K562 (cell line): ENCODE measurements around the gene TEX14. TPM values are rescaled to one million over a fixed set of nuclear protein-coding genes. Genes with fewer than 3 reads are reported as not detected.

Experiments
- ARID1B ChIP-seq: fragments of 450-650 bp; IDR thresholded peaks from 2 replicates; pipeline ENCODE4 v1.6.1; 2016; ENCODE audit warnings: antibody characterized with exemption, mild to moderate bottlenecking, inconsistent platforms
- ARID2 ChIP-seq: fragments of 450-650 bp; IDR thresholded peaks from 2 replicates; pipeline ENCODE4 v1.6.1; 2017; ENCODE audit warnings: antibody characterized with exemption, mild to moderate bottlenecking
- BCLAF1 ChIP-seq, 2 experiments: fragments of 450-650 bp in 1 of 2; IDR thresholded peaks; 2 replicates each; pipeline ENCODE4 v1.6.1; 2011 to 2017; ENCODE audit warnings: low read depth in 2 of 2, antibody characterized with exemption in 1 of 2, borderline replicate concordance in 1 of 2, low read length in 1 of 2, mild to moderate bottlenecking in 1 of 2, mixed read lengths in 1 of 2; ENCODE audit not compliant: control insufficient read depth in 1 of 2
- CBX3 ChIP-seq, 2 experiments: IDR thresholded peaks; 1 replicate in 1 of 2; 2 replicates in 1 of 2; pipeline ENCODE4 v1.6.1; 2012; ENCODE audit warnings: inconsistent platforms in 2 of 2, low read length in 2 of 2, borderline replicate concordance in 1 of 2, control low read depth in 1 of 2
- CEBPG ChIP-seq, 3 experiments: fragments of 200-800 bp in 1 of 3; sonication (Bioruptor generic) in 1 of 3; sonication (generic) in 1 of 3; formaldehyde crosslinking in 1 of 3; IDR thresholded peaks in 2 of 3; conservative IDR thresholded peaks in 1 of 3; 2 replicates each; pipeline versions ENCODE4 v1.6.1 to v1.8.0; 2016 to 2022; ENCODE audit warnings: missing compliant biosample characterization in 2 of 3, missing genetic modification characterization in 2 of 3, mild to moderate bottlenecking in 1 of 3, missing genetic modification reagents in 1 of 3
- CTBP1 ChIP-seq: fragments of 450-650 bp; IDR thresholded peaks from 2 replicates; pipeline ENCODE4 v1.6.1; 2016; ENCODE audit warnings: borderline replicate concordance
- FOXO4 ChIP-seq: fragments of 450-650 bp; formaldehyde crosslinking; IDR thresholded peaks from 2 replicates; pipeline ENCODE4 v1.4.0; 2020; ENCODE audit warnings: mild to moderate bottlenecking, moderate library complexity
- IRF2 ChIP-seq: sonication (generic); formaldehyde crosslinking; IDR thresholded peaks from 2 replicates; pipeline ENCODE4 v1.8.1; 2022; ENCODE audit warnings: mild to moderate bottlenecking, missing genetic modification reagents
- KAT8 ChIP-seq: fragments of 450-650 bp; IDR thresholded peaks from 2 replicates; pipeline ENCODE4 v1.6.1; 2016; ENCODE audit warnings: low read depth, mild to moderate bottlenecking
- MEIS2 ChIP-seq: fragments of 450-650 bp; IDR thresholded peaks from 2 replicates; pipeline ENCODE4 v1.6.1; 2014; ENCODE audit warnings: mild to moderate bottlenecking; ENCODE audit not compliant: partially characterized antibody
- NR0B1 ChIP-seq: fragments of 450-650 bp; IDR thresholded peaks from one replicate; pipeline ENCODE4 v1.6.1; 2018; ENCODE audit warnings: mild to moderate bottlenecking, moderate library complexity; ENCODE audit not compliant: partially characterized antibody
- SFPQ ChIP-seq: fragments of 200-400 bp; formaldehyde crosslinking; IDR thresholded peaks from 2 replicates; pipeline ENCODE4 v1.6.1; 2017; ENCODE audit warnings: mild to moderate bottlenecking, low read depth, low read length, moderate library complexity
- THAP12 ChIP-seq: fragments of 250-450 bp; sonication (Bioruptor Pico); IDR thresholded peaks from 2 replicates; pipeline ENCODE4 v1.9.0; 2021; ENCODE audit warnings: mild to moderate bottlenecking, inconsistent platforms
- THAP7 ChIP-seq: fragments of 250-450 bp; sonication (Bioruptor Pico); IDR thresholded peaks from 2 replicates; pipeline ENCODE4 v1.5.0; 2021
- ZC3H8 ChIP-seq: fragments of 450-650 bp; IDR thresholded peaks from 2 replicates; pipeline ENCODE4 v1.6.1; 2017
- ZEB2 ChIP-seq: fragments of 450-650 bp; IDR thresholded peaks from 2 replicates; pipeline ENCODE4 v1.6.1; 2016
- polyA plus RNA-seq, 8 experiments: library from polyadenylated mRNA; depleted of rRNA in 4 of 8; stranded (reverse) in 5 of 8; unstranded in 3 of 8; fragments of >200 nt; fragmentation: Nextera tagmentation in 2 of 8; fragmentation: Illumina TruSeq in 1 of 8; extraction: Ambion mirVana in 2 of 8; extraction: Trizol in 1 of 8; gene quantifications; 2 replicates each; pipeline versions ENCODE4 v1.2.1 to v1.2.3, GENCODE V29; 2011 to 2014; ENCODE audit warnings: inconsistent platforms in 1 of 8, missing spikeins in 1 of 8
- total RNA-seq, 7 experiments: library from RNA; depleted of rRNA in 6 of 7; stranded (reverse); fragments of >200 nt in 6 of 7; fragmentation: Illumina TruSeq in 2 of 7; extraction: Trizol in 2 of 7; gene quantifications; 2 replicates each; pipeline versions ENCODE4 v1.2.1 to v1.2.3, GENCODE V29; 2011 to 2021; ENCODE audit warnings: low replicate concordance in 1 of 7

The TEX14 gene
- total and polyA plus RNA-seq, 9 of the 15 experiments (the other 6 are each of a cell fraction or from before 2014, with no cell fraction given) = 0.05 to 0.12 (median 0.09) TPM; not detected in 1

GRCh38 chr17:58741121-58741625, 49.3 kb upstream of the TEX14 start (continued):
- TF ChIP-seq IRF2 (CRISPR knock-in tag) = no peak
- peak; percentile 97 for TF ChIP-seq ZEB2
- peak; percentile 15; the same call in 1 of the 2 replicates for TF ChIP-seq ARID1B
- peak; percentile 90 for TF ChIP-seq CEBPG (CRISPR knock-in tag; IDR thresholded peaks at IDR 0.05)
- TF ChIP-seq CEBPG (tag; conservative IDR thresholded peaks at IDR 0.05 in 1 of 2, IDR thresholded peaks at IDR 0.05 in 1 of 2) = peak; percentile 90 to 98
- TF ChIP-seq CBX3 (IDR thresholded peaks at IDR 0.05; ENCODE audit: borderline replicate concordance in 1 of 2, low read length in 2 of 2) = no peak
- TF ChIP-seq CTBP1 = peak; percentile 62; the same call in 1 of the 2 replicates
- TF ChIP-seq ZC3H8 = no peak
- no peak for TF ChIP-seq FOXO4 (CRISPR knock-in tag)
- TF ChIP-seq MEIS2 = peak; percentile 18
- TF ChIP-seq SFPQ = no peak
- TF ChIP-seq NR0B1 = no peak
- TF ChIP-seq THAP12 (CRISPR knock-in tag) = no peak
- no peak for TF ChIP-seq THAP7 (CRISPR knock-in tag)
- no peak for TF ChIP-seq BCLAF1 (IDR thresholded peaks at IDR 0.05; ENCODE audit: borderline replicate concordance in 1 of 2, control insufficient read depth in 1 of 2, low read depth in 2 of 2, low read length in 1 of 2)
- TF ChIP-seq ARID2 = no peak
- TF ChIP-seq KAT8 = no peak
